ENCODE results near the gene ACAA2.

The ACAA2 gene

GRCh38 chr18:49813319-49814146 lies at the start of gene ACAA2:
Gene ACAA2 (minus strand): TSS chr18:49813533. CDS start chr18:49813484, 49 bp downstream.
- DNase-seq = peak in 55 of 56 donors; percentile 22 to 92 (median 81)

- DNase-seq = no peak
These were observed 49.5 kb upstream of the ACAA2 start for GRCh38 chr18:49862656-49863385.

- DNase-seq = peak in 1 of 56 donors; percentile 7
These were observed 48.3 kb upstream of the ACAA2 start for GRCh38 chr18:49861659-49862058.

GRCh38 chr18:49859725-49860124 lies 46.4 kb upstream of the ACAA2 start:
- no peak for DNase-seq

- no peak for DNase-seq
These were observed 45.7 kb upstream of the ACAA2 start for GRCh38 chr18:49859021-49859359.

- peak in 38 of 56 donors; percentile 2 to 74 (median 31) for DNase-seq
These were observed 45.1 kb upstream of the ACAA2 start for GRCh38 chr18:49858309-49859020.

- DNase-seq = no peak
These were observed 44.4 kb upstream of the ACAA2 start for GRCh38 chr18:49857708-49858107.

GRCh38 chr18:49856496-49856895 lies 43.2 kb upstream of the ACAA2 start:
- DNase-seq = no peak

GRCh38 chr18:49855711-49856415 lies 42.5 kb upstream of the ACAA2 start:
- DNase-seq = no peak

- no peak for DNase-seq
These were observed 41.3 kb upstream of the ACAA2 start for GRCh38 chr18:49854681-49855080.

GRCh38 chr18:49853436-49853835 lies 40.1 kb upstream of the ACAA2 start:
- DNase-seq = no peak

- no peak for DNase-seq
These were observed 39.7 kb upstream of the ACAA2 start for GRCh38 chr18:49853011-49853410.

GRCh38 chr18:49851624-49852023 lies 38.3 kb upstream of the ACAA2 start:
- no peak for DNase-seq

GRCh38 chr18:49850636-49851035 lies 37.3 kb upstream of the ACAA2 start:
- DNase-seq = no peak

- DNase-seq = peak in 1 of 56 donors; percentile 15
These were observed 36.2 kb upstream of the ACAA2 start for GRCh38 chr18:49849331-49850217.

GRCh38 chr18:49848115-49848514 lies 34.8 kb upstream of the ACAA2 start:
- DNase-seq = no peak

- DNase-seq = no peak
These were observed 34.2 kb upstream of the ACAA2 start for GRCh38 chr18:49847524-49847923.

GRCh38 chr18:49846718-49847470 lies 33.6 kb upstream of the ACAA2 start:
- no peak for DNase-seq

GRCh38 chr18:49846361-49846662 lies 33.0 kb upstream of the ACAA2 start:
- DNase-seq = no peak

Measured in nucleus accumbens (tissue), 56 donors.